NCI-H748 treated with DMSO at 0.1 percent for 48 hours (cell line): Measurements from ENCODE around the gene CLIC4.
"Not testable (repeated sequence)": the region's sequence is repeated elsewhere in the genome, so short reads cannot be mapped to it uniquely, and the experiment has no call there.

ENCODE experiments used
- DNase-seq: peaks from one replicate; lab custom pipeline; 2025; lab: John Stamatoyannopoulos, UW

CLIC4 gene

DNA sequence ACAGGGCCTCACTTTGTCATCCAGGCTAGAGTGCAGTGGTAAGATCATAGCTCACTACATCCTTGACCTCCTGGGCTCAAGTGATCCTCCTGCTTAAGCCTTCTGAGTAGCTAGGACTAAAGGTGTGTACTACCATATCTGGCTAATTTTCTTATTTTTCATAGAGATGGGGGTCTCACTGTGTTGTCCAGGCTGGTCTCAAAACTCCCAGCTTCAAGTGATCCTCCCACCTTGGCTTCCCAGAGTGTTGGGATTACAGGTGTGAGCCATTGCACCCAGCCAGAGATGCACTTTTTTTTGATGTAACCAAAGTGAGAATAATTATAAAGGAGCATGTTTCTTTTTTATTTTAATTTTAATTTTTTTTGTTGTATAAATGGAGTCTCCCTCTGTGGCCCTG lies 28.4 kb downstream of the CLIC4 start:
- no peak for DNase-seq

DNA sequence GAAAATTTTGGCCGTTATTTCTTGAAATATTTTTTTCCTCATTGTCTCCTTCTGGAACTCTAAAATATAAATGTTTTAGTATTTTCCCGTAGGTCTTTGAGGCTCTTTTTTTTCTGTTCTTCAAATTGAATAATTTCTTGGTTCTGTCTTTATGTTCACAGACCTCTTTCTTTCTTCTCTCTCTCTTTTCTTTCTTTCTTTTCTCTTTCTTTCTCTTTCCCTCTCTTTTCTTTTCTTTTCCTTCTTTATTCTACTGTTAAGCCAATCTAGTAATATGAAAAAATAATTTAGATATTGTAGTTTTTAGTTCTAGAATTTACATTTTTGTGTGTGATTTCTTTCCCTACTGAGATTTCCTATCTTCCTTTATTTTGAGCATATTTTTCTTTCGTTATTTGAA lies 30.1 kb downstream of the CLIC4 start:
- no peak for DNase-seq

DNA sequence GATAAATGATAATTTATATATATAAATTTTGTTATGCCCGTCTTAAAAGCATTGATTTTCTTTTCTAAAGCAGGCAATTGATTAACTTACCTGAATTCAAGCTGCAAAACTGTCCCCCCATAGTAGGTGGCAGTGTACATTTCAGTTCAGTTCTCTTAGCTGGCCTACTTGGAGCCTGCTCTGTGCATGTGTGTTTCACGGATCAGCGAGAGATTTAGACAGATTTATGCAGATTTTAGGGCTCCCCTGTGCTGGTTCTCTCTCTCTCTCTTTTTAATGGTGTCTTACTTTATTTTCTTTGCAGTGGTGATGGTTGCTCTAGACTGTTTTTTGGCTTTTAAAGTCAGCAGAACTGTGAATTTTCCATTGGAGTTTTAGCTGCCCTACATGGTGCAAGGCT lies 30.7 kb downstream of the CLIC4 start:
- DNase-seq = no peak

DNA sequence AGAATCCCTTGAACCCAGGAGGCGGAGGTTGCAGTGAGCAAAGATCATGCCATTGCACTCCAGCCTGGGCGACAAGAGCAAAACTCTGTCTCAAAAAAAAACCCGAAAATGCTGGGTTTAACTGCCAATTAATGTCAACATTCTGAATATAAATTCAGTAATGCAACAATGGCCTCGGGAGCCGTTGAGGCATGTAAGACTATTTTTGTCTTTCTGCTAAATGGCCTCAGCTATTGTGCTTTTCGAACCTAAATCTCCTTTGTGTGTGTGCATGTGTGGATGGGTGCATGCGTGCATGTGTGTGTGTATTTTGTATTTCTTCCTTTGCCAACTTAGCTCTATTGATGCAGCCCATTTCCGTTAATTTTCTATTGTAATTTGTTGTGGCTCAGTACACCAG lies 31.6 kb downstream of the CLIC4 start:
- no peak for DNase-seq

DNA sequence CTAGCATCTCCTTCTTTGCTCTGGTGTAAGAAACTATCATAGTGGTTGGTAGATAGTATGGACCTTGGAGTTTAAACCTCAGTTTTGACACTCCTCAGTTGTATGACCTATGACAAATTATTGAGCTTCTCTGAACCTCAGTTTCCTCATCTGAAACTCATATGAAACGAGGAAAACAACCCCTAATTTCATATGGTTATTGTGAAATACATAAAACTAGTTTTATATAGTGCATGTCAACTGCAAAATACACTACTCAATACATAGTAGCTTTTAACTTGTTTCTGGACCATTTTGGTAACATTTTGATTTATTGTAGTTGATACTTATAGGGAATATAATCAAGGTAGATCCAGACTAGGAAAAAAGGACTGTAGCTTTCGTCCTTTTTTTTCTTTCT lies 32.9 kb downstream of the CLIC4 start:
- no peak for DNase-seq

DNA sequence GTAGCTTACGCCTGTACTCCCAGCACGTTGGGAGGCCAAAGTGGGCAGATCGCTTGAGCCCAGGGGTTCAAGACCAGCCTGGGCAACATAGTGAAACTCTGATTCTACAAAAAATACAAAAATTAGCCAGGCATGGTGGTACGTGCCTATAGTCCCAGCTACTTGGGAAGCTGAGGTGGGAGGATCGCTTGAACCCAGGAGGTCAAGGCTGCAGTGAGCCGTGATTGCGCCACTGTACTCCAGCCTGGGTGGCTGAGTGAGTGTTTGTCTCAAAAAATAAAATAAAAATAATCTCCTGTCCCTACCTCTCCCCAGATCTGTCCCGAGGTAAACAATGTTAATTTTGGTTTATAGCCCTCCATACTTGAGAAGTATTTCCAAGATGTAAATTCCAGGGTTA lies 34.0 kb downstream of the CLIC4 start:
- DNase-seq = not testable (repeated sequence)

DNA sequence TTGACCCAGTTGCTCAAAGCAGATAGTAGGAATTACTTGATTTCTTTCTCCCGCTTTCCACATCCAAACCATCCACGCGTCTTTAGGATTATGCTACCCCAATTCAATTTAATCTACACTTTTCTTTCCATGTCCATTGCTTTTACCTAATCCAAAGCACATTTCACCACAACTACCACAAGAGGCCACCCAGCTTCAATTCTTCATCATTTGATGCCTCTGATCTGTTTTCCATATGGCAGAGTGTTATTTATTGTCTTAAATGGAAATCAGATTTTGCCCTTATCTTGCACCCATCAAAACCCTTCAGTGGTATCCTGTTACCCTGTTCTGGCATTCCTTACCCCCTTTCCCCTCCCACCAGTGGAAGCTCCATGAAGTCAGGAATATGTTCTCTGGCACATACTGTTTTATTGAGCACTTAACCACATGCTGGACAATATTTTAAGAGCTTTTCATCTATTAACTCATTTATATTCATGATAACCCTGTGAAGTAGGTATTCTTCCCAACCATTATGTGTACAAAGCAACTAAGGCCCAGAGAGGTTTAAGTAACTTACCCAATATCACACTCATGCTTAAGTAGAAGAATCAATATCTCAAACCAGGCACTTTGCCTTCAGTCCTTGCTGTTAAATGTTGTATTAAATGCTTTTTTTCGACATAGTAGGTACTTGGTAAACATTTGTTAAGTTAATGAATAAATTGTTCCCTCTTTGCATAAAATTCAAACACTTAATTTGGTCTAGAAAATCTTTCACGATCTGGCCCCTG lies 34.6 kb downstream of the CLIC4 start:
- no peak for DNase-seq

DNA sequence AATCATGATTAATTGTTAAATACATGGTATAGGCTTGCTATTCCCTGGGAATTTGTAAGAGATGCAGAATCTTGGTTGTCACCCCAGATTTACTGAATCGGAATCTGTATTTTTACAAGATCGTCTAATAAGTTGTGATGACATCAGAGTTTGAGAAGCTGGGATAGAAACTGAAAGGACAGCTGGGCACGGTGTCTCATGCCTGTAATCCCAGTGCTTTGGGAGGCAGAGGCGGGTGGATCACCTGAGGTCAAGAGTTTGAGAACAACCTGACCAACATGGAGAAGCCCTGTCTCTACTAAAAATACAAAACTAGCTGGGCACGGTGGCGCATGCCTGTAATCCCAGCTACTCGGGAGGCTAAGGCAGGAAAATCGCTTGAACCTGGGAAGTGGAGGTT lies 35.4 kb downstream of the CLIC4 start:
- DNase-seq = not testable (repeated sequence)

DNA sequence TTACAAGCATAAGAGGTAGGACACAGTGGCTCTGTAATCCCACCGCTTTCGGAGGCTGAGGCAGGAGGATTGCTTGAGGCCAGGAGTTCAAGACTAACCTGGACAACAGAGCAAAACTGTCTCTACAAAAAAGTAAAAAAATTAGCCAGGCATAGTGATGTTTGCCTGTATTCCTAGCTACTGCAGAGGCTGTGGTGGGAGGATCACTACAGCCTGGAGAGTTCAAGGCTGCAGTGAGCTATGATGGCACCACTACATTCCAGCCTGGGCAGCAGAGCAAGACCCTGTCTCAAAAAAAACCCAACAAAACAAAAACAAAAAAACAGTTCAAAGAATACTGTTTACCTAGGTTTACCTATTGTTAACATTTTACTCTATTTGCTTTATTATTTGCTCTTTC lies 37.4 kb downstream of the CLIC4 start:
- no peak for DNase-seq

DNA sequence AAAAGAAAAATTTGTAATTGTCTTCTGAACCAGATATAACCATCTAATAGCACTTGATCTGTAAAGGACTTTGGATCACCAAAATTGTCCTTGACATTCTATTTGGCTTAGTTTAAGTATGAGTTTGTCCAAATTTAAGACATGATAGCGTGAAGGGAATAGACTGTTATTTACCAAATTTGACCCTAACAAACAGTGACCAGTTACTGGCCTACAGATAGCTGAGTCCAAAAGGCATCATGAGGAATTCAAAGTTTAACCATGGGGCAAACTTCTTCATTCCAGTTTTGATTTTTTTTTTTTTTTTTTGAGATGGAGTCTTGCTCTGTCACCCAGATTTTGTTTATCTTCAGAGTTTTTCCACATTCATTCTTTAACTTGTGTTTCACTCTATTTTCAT lies 38.5 kb downstream of the CLIC4 start:
- no peak for DNase-seq

DNA sequence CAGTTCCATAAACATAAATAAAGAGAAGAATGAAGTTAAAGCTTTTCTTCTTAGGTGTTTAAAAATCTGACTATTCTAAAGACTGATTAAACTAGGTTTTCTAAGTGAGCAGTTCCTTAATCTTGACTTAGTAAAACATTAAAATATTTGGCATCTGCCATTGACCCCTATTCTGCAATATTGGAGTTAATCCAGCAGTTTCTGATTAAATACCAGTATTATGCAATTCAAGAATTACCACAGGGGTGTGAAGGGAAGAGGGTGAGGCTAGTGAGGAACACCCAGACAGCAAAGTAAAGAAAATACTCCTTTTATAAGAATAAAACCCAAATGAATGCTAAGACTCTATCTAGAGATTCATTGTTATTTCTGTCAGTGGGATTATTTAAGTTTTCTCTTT lies 40.9 kb downstream of the CLIC4 start:
- no peak for DNase-seq

DNA sequence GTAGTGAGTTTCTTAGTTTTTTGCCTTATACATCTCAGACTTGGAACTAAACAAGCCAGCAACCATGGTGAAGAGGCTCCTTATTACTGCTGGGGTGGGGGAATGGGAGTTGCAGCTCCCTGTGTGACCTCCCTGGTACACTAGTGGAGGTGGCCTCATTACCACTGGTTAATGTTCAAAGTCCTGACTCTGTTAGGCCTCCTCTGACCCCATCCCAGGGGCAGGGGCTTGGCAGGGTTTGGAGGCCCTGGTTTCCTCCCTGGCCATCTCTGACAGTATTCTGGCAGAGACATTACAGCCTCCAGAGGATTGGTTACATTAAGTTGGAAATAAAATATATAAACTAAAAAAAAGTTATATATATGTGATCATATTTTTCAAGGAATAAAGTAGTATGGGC lies 45.2 kb downstream of the CLIC4 start:
- no peak for DNase-seq

DNA sequence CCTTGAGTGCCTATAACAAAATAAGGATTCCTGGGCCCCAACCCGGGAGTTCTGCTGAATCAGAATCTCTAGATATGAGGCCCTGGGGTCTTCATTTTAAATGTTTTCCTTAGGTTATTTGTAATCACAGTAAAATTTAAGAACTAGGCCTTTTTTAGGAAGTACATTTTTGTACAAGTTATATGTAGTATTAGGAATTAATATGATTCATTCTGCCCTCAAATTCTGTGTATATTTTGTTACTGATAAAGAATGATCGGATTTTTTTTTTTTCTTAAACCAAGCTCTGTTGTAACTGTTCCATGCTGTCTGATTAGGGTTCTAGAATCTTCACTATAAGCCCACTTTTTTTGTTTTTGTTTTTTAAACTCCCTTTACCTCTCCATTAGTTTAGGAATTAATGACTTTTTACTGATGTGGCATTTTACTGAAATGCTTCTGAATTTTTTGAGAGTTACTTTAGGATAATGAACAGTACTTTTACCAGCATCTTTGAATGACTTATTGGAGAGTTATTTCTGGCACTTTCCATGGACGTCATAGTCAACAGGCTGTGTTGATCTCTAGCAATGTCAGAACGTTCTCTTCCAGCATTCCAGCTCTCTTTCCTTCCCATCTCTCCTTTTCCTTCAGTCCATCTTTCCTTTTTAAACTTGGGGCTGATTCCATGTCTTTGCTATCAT lies 48.3 kb downstream of the CLIC4 start:
- DNase-seq = no peak

DNA sequence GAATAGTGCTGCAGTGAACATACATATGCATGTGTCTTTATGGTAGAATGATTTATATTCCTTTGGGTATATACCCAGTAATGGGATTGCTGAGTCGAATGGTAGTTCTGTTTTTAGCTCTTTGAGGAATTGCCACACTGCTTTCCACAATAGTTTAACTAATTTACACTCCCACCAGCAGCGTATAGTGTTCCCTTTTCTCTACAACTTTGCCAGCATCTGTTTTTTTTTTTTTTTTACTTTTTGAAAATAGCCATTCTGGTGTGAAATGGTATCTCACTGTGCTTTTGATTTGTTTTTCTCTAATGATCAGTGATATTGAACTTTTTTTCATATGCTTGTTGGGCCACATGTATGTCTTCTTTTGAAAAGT lies 48.9 kb downstream of the CLIC4 start:
- not testable (repeated sequence) for DNase-seq

DNA sequence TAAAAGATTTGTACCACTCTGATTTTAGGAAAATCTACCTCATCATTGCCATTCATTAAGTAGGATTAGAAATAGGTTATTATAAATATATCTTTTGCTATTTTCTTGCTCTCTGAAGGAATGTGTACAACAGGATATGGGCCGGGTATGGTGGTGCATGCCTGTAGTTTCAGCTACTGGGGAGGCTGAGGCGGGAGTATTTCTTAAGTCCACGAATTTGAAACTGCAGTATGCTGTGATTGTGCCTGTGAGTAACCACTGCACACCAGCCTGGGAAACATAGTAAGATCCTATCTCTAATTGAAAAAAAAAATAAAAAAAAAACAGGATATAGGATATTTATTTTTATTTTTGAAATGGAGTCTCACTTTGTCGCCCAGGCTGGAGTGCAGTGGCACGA lies 50.0 kb downstream of the CLIC4 start:
- no peak for DNase-seq

DNA sequence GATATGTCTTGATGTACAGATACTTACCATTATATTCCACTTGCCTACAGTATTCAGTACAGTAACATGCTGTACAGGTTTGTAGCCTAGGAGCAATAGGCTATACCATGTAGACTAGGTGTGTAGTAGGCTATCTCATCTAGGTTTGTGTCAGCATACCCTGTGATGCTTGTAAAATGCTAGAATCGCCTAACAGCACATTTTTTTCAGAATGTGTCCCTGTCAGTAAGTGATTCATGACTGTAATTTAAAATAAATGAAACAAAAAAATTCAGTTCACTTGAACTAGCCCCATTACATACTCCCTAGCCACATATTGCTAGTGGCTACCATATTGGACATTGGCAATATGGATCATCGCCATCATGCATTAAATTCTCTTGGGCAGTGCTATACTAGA lies 51.3 kb downstream of the CLIC4 start:
- DNase-seq = no peak

DNA sequence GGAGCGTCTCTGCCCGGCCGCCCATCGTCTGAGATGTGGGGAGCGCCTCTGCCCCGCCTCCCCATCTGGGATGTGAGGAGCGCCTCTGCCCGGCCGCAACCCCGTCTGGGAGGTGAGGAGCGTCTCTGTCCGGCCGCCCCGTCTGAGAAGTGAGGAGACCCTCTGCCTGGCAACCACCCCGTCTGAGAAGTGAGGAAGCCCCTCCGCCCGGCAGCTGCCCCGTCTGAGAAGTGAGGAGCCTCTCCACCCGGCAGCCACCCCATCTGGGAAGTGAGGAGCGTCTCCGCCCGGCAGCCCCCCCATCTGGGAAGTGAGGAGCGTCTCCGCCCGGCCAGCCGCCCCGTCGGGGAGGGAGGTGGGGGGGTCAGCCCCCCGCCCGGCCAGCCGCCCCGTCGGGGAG lies 54.0 kb downstream of the CLIC4 start:
- not testable (repeated sequence) for DNase-seq

DNA sequence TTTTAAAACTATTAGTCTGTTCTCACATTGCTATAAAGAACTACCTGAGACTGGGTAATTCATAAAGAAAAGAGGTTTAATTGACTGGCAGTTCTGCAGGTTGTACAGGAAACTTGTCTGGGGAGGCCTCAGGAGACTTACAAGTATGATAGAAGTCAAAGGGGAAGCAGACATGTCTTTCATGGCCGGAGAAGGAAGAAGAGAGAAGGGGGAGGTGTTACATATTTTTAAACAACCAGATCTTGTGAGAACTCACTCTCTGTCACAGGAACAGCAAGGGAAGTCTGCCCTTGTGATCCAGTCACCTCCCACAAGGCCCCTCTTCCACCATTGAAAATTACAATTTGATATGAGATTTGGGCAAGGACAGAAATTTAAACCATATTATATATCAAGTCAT lies 55.9 kb downstream of the CLIC4 start:
- no peak for DNase-seq

DNA sequence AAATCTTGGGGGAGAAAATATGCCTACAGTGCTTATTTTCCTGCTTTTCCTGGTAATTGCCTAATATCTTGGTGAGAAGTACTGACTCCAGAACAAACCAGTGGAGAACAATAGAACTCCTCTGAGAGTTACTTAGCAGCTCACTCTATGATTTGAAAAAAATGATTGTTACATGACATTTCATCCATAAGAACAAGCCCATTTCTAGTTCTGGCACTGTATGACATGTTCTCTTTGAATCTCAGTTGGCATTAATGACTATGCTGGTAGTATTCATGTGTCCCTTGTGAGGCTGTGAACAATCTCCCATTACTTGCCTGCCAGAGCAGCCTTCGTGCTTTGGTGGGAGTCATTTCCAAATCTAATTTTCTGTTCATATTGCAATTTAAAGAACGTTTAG lies 58.0 kb downstream of the CLIC4 start:
- DNase-seq = no peak

DNA sequence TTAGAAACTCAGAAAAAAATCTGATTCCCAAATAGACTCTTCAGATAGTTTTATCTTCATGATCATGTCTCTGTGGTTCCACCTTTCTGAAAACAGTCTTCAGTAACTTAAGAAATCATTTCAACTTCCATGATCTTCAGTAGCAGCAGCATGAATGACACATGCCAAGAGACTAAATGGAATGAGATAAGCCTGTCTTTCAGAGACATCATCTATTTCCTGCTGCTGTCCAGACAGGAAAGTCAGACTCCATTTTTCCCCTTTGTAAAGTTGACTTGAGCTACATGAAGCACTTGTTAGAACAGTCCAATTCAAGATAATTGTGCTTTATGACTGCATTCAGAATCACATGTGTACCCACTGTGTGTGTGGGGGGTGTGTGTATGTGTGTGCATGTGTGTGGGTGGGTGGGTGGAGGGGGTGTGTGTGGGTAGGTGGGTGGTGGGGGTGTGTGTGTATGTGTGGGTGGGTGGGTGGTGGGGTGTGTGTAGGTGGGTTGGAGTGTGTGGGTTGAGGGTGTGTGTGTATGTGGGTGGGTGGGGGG lies 58.8 kb downstream of the CLIC4 start:
- DNase-seq = no peak

DNA sequence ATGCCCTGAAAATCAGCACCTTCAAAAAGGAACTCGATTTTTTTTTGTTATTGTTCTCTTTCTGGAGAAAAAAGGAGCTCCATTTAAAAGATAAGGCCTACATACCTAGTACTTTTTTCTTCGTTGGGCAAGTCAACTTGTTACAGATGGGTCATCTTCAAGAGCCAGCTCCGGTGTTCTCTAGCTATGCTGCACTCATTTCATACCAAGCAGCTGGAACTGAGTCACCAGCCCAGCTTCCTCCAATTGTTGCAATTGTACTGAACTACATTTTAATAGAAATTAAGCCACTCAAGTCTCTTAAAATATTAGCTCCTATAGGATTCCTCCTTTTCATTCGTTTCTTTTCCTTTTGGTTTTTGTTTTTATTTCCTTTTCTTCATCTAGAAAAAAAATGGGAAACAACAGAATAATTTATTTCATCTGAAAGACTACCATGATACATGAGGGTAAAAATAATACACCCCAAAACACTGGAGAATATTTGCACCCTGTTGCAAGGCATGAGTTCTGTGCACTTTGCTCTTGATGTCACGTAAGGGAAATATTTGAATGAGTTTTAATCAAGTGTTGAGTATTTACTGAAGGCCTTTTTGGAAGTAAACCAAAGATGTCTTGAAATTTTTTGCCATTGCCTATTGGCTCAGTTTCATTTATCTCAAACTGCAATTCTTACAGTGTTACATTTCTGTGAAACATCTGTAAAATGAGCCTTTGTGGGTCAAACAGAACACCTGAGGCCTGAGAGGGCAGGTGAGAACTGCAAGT lies 60.5 kb downstream of the CLIC4 start:
- DNase-seq = no peak

DNA sequence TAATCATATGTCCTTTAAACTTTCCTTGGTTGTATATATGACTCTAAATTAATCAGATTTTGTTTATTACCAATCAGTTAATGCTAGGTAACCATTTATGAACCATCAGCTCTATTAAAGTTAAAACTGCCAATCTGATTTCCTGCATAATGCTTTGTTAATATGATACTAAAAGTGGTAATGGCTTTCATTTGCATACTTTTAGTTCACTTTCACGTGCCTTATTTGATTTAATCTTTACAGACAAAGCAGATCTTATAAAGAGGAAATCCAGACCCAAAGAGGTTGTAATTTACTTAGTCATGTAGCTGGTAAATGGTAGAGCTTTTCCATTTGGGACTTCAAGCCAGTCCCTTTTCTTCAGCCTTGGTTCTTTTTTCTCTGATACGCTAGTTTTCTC lies 61.3 kb downstream of the CLIC4 start:
- DNase-seq = no peak

DNA sequence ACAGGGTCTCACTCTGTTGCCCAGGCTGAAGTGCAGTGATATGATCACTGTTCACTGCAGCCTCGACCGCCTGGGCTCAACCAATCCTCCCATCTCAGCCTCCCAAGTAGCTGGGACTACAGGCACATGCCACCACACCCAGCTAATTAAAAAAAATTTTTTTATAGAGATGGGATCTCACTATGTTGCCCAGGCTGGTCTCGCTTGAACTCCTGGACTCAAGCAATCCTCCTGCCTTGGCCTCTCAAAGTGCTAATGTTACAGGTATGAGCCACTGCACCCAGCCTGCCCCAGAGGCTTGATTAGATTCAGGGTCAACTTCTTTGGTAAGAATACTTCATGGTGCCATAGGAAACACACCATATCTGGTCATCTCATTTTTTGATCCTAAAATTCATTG lies 66.2 kb downstream of the CLIC4 start:
- DNase-seq = not testable (repeated sequence)
